ENCODE data around the gene NDUFA12. TPM values are rescaled to one million over a fixed set of nuclear protein-coding genes. Genes with fewer than 3 reads are reported as not detected.
"Not testable (repeated sequence)": the region's sequence is repeated elsewhere in the genome, so short reads cannot be mapped to it uniquely, and the experiment has no call there.

The NDUFA12 gene
- total RNA-seq, 1 experiment from 2014 or later = 130 TPM

DNA sequence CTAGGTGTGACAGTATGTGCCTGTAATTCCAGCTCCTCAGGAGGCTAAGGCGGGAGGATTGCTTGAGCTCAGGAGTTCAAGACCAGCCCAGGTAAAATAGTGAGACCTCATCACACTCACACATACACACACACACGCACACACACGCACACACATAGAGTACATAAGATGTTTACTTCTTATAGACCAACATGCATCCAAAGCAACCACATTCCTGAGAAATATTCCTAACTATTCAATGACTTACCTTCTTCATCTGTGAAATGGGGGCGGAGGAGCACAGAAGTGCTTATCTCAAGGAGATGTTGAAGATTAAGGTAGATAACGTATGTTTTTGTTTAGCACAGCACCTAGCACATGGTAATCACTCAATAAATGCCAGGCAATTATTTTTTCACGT is 6.4 kb downstream of the NDUFA12 start:
- H3K4me2 ChIP-seq (ENCODE audit: low read length) = no peak overlapping the region
- no peaks in the 10 kb centered on the region for H3K9me2 ChIP-seq (replicated peaks; ENCODE audit: low read length)
- DNase-seq = no peak
- H3K79me2 ChIP-seq (ENCODE audit: low read length) = peaks cover 65% of the 10 kb centered on the region
- ChIA-PET POLR2A (ENCODE audit: unreplicated experiment) (no interaction called here), CTCF (no interaction called here)
- H3F3A ChIP-seq (ENCODE audit: low read length, unreplicated experiment) = no peaks in the 10 kb centered on the region
- no peaks in the 10 kb centered on the region for H3K9me3 ChIP-seq (ENCODE audit: low read length)
- intact Hi-C loops (cut with micrococcal nuclease) = no loop called here
- peaks cover 13% of the 10 kb centered on the region for H3K4me1 ChIP-seq (ENCODE audit: insufficient read depth, low read length)
- no TSS peak for BruUV-seq (replicated peaks)
- no peak for ATAC-seq
- no peaks in the 10 kb centered on the region for H3K27me3 ChIP-seq (ENCODE audit: low read length)
- no peak overlapping the region for H2AFZ ChIP-seq (ENCODE audit: low read length)
- H4K20me1 ChIP-seq (ENCODE audit: low read length) = peaks cover 11% of the 10 kb centered on the region; the same call in 1 of the 2 replicates
- H3K36me3 ChIP-seq (ENCODE audit: low read depth, low read length) = peaks cover 14% of the 10 kb centered on the region
- no peak overlapping the region for H3K27ac ChIP-seq (ENCODE audit: low read length)
- no peak overlapping the region for H3K4me3 ChIP-seq (ENCODE audit: low read length)
- no peak overlapping the region for H3K9ac ChIP-seq (ENCODE audit: low read length)
- TF ChIP-seq EZH2 (IDR thresholded peaks at IDR 0.05; ENCODE audit: low read length, unreplicated experiment) = no peak
- no peak for TF ChIP-seq EZH2phosphoT487 (IDR thresholded peaks at IDR 0.05; ENCODE audit: borderline replicate concordance, low read length)
- TF ChIP-seq CTCF (conservative IDR thresholded peaks at IDR 0.05; ENCODE audit: low read depth, low read length) = no peak

- peak overlapping the region; percentile 54 for H3K4me2 ChIP-seq (ENCODE audit: low read length)
- TF ChIP-seq EZH2phosphoT487 (IDR thresholded peaks at IDR 0.05; ENCODE audit: borderline replicate concordance, low read length) (no peak), CTCF (conservative IDR thresholded peaks at IDR 0.05; ENCODE audit: low read depth, low read length) (no peak), EZH2 (IDR thresholded peaks at IDR 0.05; ENCODE audit: low read length, unreplicated experiment) (no peak)
- peaks cover 13% of the 10 kb centered on the region for H3K36me3 ChIP-seq (ENCODE audit: low read depth, low read length)
- no peak overlapping the region for H3K4me3 ChIP-seq (ENCODE audit: low read length)
- no peaks in the 10 kb centered on the region for H3K9me3 ChIP-seq (ENCODE audit: low read length)
- H3K4me1 ChIP-seq (ENCODE audit: insufficient read depth, low read length) = peaks cover 13% of the 10 kb centered on the region
- ChIA-PET POLR2A (ENCODE audit: unreplicated experiment) (no interaction called here), CTCF (no interaction called here)
- peak overlapping the region; percentile 39 for H3K27ac ChIP-seq (ENCODE audit: low read length)
- ATAC-seq (peak; percentile 99), DNase-seq (peak; percentile 81)
- H4K20me1 ChIP-seq (ENCODE audit: low read length) = peaks cover 10% of the 10 kb centered on the region; the same call in 1 of the 2 replicates
- H3K27me3 ChIP-seq (ENCODE audit: low read length) = no peaks in the 10 kb centered on the region
- no TSS peak for BruUV-seq (replicated peaks)
- H3F3A ChIP-seq (ENCODE audit: low read length, unreplicated experiment) = no peaks in the 10 kb centered on the region
- intact Hi-C loops (cut with micrococcal nuclease) = no loop called here
- no peak overlapping the region for H3K9ac ChIP-seq (ENCODE audit: low read length)
- no peak overlapping the region for H2AFZ ChIP-seq (ENCODE audit: low read length)
- H3K9me2 ChIP-seq (replicated peaks; ENCODE audit: low read length) = no peaks in the 10 kb centered on the region
- H3K79me2 ChIP-seq (ENCODE audit: low read length) = peaks cover 38% of the 10 kb centered on the region
Measured at GRCh38 chr12:94994312-94994711, 9.2 kb downstream of the NDUFA12 start.

- CTCF ChIA-PET; BruUV-seq (replicated peaks); DNase-seq; H3K9ac ChIP-seq (ENCODE audit: low read length); intact Hi-C loops (cut with micrococcal nuclease); H3K9me2 ChIP-seq (replicated peaks; ENCODE audit: low read length); H3K9me3 ChIP-seq (ENCODE audit: low read length); H3K4me3 ChIP-seq (ENCODE audit: low read length); POLR2A ChIA-PET (ENCODE audit: unreplicated experiment); H4K20me1 ChIP-seq (ENCODE audit: low read length); H3K27me3 ChIP-seq (ENCODE audit: low read length); H3F3A ChIP-seq (ENCODE audit: low read length, unreplicated experiment); H2AFZ ChIP-seq (ENCODE audit: low read length): not testable (repeated sequence)
- peak overlapping the region; percentile 54 for H3K4me2 ChIP-seq (ENCODE audit: low read length)
- H3K4me1 ChIP-seq (ENCODE audit: insufficient read depth, low read length) = peaks cover 13% of the 10 kb centered on the region
- ATAC-seq = peak; percentile 18; the same call in 1 of the 2 replicates
- H3K27ac ChIP-seq (ENCODE audit: low read length) = 0 out of 2 replicates have a peak overlapping the region, but pooled peaks have one; percentile 39
- peaks cover 13% of the 10 kb centered on the region for H3K36me3 ChIP-seq (ENCODE audit: low read depth, low read length)
- H3K79me2 ChIP-seq (ENCODE audit: low read length) = peaks cover 34% of the 10 kb centered on the region
Measured at GRCh38 chr12:94993855-94994254, 9.6 kb downstream of the NDUFA12 start.

Measured in PC-3 (cell line).